NCI-H1048 (cell line): ENCODE results near the gene IRF1.
"Not testable (repeated sequence)": the region's sequence is repeated elsewhere in the genome, so short reads cannot be mapped to it uniquely, and the experiment has no call there.

Source experiments
- DNase-seq: peaks from one replicate; lab custom pipeline; 2025; lab: John Stamatoyannopoulos, UW

IRF1 gene

GRCh38 chr5:132487095-132487428 lies 3.5 kb downstream of the IRF1 start:
- DNase-seq, result no peak

GRCh38 chr5:132486318-132487094 lies 4.1 kb downstream of the IRF1 start:
- DNase-seq, result no peak

- DNase-seq, result no peak
These were observed 4.8 kb downstream of the IRF1 start for GRCh38 chr5:132485641-132486317.

GRCh38 chr5:132484876-132485640 lies 5.5 kb downstream of the IRF1 start:
- not testable (repeated sequence) for DNase-seq

GRCh38 chr5:132484391-132484725 lies 6.2 kb downstream of the IRF1 start:
- no peak for DNase-seq

- DNase-seq, result no peak
These were observed 6.7 kb downstream of the IRF1 start for GRCh38 chr5:132483661-132484390.

GRCh38 chr5:132483101-132483500 lies 7.5 kb downstream of the IRF1 start:
- no peak for DNase-seq

- DNase-seq, result no peak
These were observed 8.9 kb downstream of the IRF1 start for GRCh38 chr5:132481596-132482211.

GRCh38 chr5:132480893-132481595 lies 9.5 kb downstream of the IRF1 start:
- DNase-seq, result no peak

- DNase-seq, result no peak
These were observed 10.1 kb downstream of the IRF1 start for GRCh38 chr5:132480546-132480892.

- no peak for DNase-seq
These were observed 10.5 kb downstream of the IRF1 start for GRCh38 chr5:132480042-132480441.

GRCh38 chr5:132479111-132479951 lies 11.2 kb downstream of the IRF1 start:
- no peak for DNase-seq

- no peak for DNase-seq
These were observed 12.2 kb downstream of the IRF1 start for GRCh38 chr5:132478366-132478871.

- DNase-seq, result no peak
These were observed 12.7 kb downstream of the IRF1 start for GRCh38 chr5:132477784-132478365.

- no peak for DNase-seq
These were observed 13.4 kb downstream of the IRF1 start for GRCh38 chr5:132476876-132477781.

GRCh38 chr5:132475987-132476875 lies 14.3 kb downstream of the IRF1 start:
- DNase-seq, result no peak

GRCh38 chr5:132475497-132475882 lies 15.1 kb downstream of the IRF1 start:
- DNase-seq, result no peak
